ENCODE measurements around the gene CCDC60. TPM values are rescaled to one million over a fixed set of nuclear protein-coding genes. Genes with fewer than 3 reads are reported as not detected.

The CCDC60 gene
- total and polyA plus RNA-seq, 2 experiments from 2014 or later: not detected

- H3K9ac ChIP-seq: no peak overlapping the region
- no peaks in the 10 kb centered on the region for H3K9me3 ChIP-seq (ENCODE audit: low read depth)
- no peak overlapping the region for H3K4me2 ChIP-seq (ENCODE audit: unreplicated experiment)
- no peaks in the 10 kb centered on the region for H3K4me1 ChIP-seq (ENCODE audit: insufficient read depth)
- in situ Hi-C loops (cut with MboI): no loop called here
- TF ChIP-seq EZH2 (IDR thresholded peaks at IDR 0.05; ENCODE audit: insufficient read depth, poor library complexity, severe bottlenecking): no peak
- no peak for TF ChIP-seq EZH2phosphoT487 (IDR thresholded peaks at IDR 0.05; ENCODE audit: insufficient read depth, low read depth)
- WGBS, 2 experiments (ENCODE audit: low coverage in 1 of 2, low lambda C conversion rate in 2 of 2, missing lambda C conversion rate in 2 of 2): 0 to 2% methylated on average over 4 of the region's 4 CpGs
- H3K36me3 ChIP-seq (ENCODE audit: low read depth): no peaks in the 10 kb centered on the region
- no peak overlapping the region for H3K4me3 ChIP-seq
- H3K27ac ChIP-seq: no peak overlapping the region
- H3K79me2 ChIP-seq (ENCODE audit: insufficient read depth): no peaks in the 10 kb centered on the region
- no peaks in the 10 kb centered on the region for H3K27me3 ChIP-seq (replicated peaks; ENCODE audit: insufficient read depth)
- H4K20me1 ChIP-seq (ENCODE audit: insufficient read depth): no peaks in the 10 kb centered on the region
- no peak for DNase-seq
- H2AFZ ChIP-seq: no peak overlapping the region
- H3K9me2 ChIP-seq (ENCODE audit: insufficient read depth): no peaks in the 10 kb centered on the region
- H3F3A ChIP-seq (ENCODE audit: insufficient read depth): no peaks in the 10 kb centered on the region
These were observed 64.8 kb downstream of the CCDC60 start for GRCh38 chr12:119399301-119399700.

- Histone ChIP-seq H3K36me3 (ENCODE audit: low read depth) (no peaks in the 10 kb centered on the region), H3K9me2 (ENCODE audit: insufficient read depth) (no peaks in the 10 kb centered on the region), H2AFZ (no peak overlapping the region), H3K4me2 (ENCODE audit: unreplicated experiment) (no peak overlapping the region), H3K27ac (no peak overlapping the region), H3F3A (ENCODE audit: insufficient read depth) (no peaks in the 10 kb centered on the region), H3K4me1 (ENCODE audit: insufficient read depth) (no peaks in the 10 kb centered on the region), H3K9me3 (ENCODE audit: low read depth) (no peaks in the 10 kb centered on the region), H3K79me2 (ENCODE audit: insufficient read depth) (no peaks in the 10 kb centered on the region), H3K9ac (no peak overlapping the region), H3K4me3 (no peak overlapping the region), H4K20me1 (ENCODE audit: insufficient read depth) (no peaks in the 10 kb centered on the region), H3K27me3 (replicated peaks; ENCODE audit: insufficient read depth) (no peaks in the 10 kb centered on the region)
- in situ Hi-C loops (cut with MboI): loop anchor here (10.0 kb wide), 2 partner anchors 292 to 1002 kb away; no protein-coding TSS in a partner anchor
- DNase-seq: no peak
- no peak for TF ChIP-seq EZH2 (IDR thresholded peaks at IDR 0.05; ENCODE audit: insufficient read depth, poor library complexity, severe bottlenecking)
- WGBS, 2 experiments (ENCODE audit: low coverage in 1 of 2, low lambda C conversion rate in 2 of 2, missing lambda C conversion rate in 2 of 2): 0 to 6% methylated on average over 2 of the region's 2 CpGs
These were observed 71.8 kb downstream of the CCDC60 start for GRCh38 chr12:119406308-119406707.

GRCh38 chr12:119406811-119407210 is 72.3 kb downstream of the CCDC60 start:
- in situ Hi-C loops (cut with MboI): loop anchor here (10.0 kb wide), 2 partner anchors 292 to 1002 kb away; no protein-coding TSS in a partner anchor
- H3F3A ChIP-seq (ENCODE audit: insufficient read depth): no peaks in the 10 kb centered on the region
- 17 to 30% methylated on average over 4 of the region's 4 CpGs for WGBS, 2 experiments (ENCODE audit: low coverage in 1 of 2, low lambda C conversion rate in 2 of 2, missing lambda C conversion rate in 2 of 2)

DNA sequence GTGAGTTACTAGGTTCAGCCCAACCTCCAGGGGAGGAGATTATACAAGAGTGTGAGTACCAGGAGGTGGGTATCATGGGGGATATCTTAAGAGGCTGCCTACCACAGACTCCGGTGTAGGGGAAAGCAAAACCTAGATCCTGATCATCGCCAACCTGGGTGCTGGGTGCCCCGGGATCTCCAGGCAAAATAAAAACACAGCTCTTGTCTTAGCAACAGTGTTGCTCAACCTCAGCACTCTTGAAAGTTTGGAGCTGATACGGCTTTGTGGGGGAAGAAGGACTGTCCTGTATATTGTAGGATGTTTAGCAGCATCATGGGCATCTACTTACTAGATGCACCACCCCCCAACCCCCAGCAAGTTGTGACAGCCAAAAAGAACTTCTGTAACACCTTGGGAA is 74.5 kb downstream of the CCDC60 start:
- Histone ChIP-seq H4K20me1 (ENCODE audit: insufficient read depth) (no peaks in the 10 kb centered on the region), H3K79me2 (ENCODE audit: insufficient read depth) (no peaks in the 10 kb centered on the region), H3K4me2 (ENCODE audit: unreplicated experiment) (no peak overlapping the region), H3K27ac (no peak overlapping the region), H3K4me1 (ENCODE audit: insufficient read depth) (no peaks in the 10 kb centered on the region), H2AFZ (no peak overlapping the region), H3K4me3 (no peak overlapping the region), H3F3A (ENCODE audit: insufficient read depth) (no peaks in the 10 kb centered on the region), H3K36me3 (ENCODE audit: low read depth) (no peaks in the 10 kb centered on the region), H3K9me3 (ENCODE audit: low read depth) (no peaks in the 10 kb centered on the region), H3K27me3 (replicated peaks; ENCODE audit: insufficient read depth) (no peaks in the 10 kb centered on the region), H3K9ac (no peak overlapping the region), H3K9me2 (ENCODE audit: insufficient read depth) (no peaks in the 10 kb centered on the region)
- 37 to 42% methylated on average over 4 of the region's 4 CpGs for WGBS, 2 experiments (ENCODE audit: low coverage in 1 of 2, low lambda C conversion rate in 2 of 2, missing lambda C conversion rate in 2 of 2)
- TF ChIP-seq EZH2phosphoT487 (IDR thresholded peaks at IDR 0.05; ENCODE audit: insufficient read depth, low read depth) (no peak), EZH2 (IDR thresholded peaks at IDR 0.05; ENCODE audit: insufficient read depth, poor library complexity, severe bottlenecking) (no peak)
- in situ Hi-C loops (cut with MboI): loop anchor here (10.0 kb wide), 2 partner anchors 294 to 1004 kb away; no protein-coding TSS in a partner anchor
- DNase-seq: no peak

More at GRCh38 chr12:119406811-119407210, 72.3 kb downstream of the CCDC60 start:
- Histone ChIP-seq H3K4me1 (ENCODE audit: insufficient read depth) (no peaks in the 10 kb centered on the region), H3K4me2 (ENCODE audit: unreplicated experiment) (no peak overlapping the region), H3K79me2 (ENCODE audit: insufficient read depth) (no peaks in the 10 kb centered on the region), H3K4me3 (no peak overlapping the region), H3K9me3 (ENCODE audit: low read depth) (no peaks in the 10 kb centered on the region), H3K27me3 (replicated peaks; ENCODE audit: insufficient read depth) (no peaks in the 10 kb centered on the region), H3K27ac (no peak overlapping the region), H4K20me1 (ENCODE audit: insufficient read depth) (no peaks in the 10 kb centered on the region), H3K36me3 (ENCODE audit: low read depth) (no peaks in the 10 kb centered on the region), H2AFZ (no peak overlapping the region), H3K9ac (no peak overlapping the region), H3K9me2 (ENCODE audit: insufficient read depth) (no peaks in the 10 kb centered on the region)
- no peak for DNase-seq
- TF ChIP-seq EZH2phosphoT487 (IDR thresholded peaks at IDR 0.05; ENCODE audit: insufficient read depth, low read depth): no peak
- TF ChIP-seq EZH2 (IDR thresholded peaks at IDR 0.05; ENCODE audit: insufficient read depth, poor library complexity, severe bottlenecking): no peak

DNA sequence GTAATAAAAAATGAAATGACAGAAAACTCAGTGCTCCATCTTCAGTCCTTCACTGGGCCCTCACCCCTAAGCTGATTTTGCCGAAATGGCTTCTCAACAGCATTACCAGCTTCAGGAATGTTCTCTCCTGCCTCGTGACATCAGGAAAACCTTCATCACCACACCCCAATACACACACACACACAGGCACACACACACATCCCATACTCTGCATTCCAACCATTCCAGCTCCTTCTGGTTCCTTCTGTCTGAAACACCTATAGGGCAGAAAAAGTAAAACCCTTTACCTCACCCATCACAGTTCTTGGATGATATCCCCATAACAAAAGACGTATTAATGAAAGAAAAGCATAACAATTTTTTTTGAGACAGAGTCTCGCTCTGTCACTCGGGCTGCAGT is 75.9 kb downstream of the CCDC60 start:
- no peaks in the 10 kb centered on the region for H3K79me2 ChIP-seq (ENCODE audit: insufficient read depth)
- no peaks in the 10 kb centered on the region for H3K9me3 ChIP-seq (ENCODE audit: low read depth)
- H3K36me3 ChIP-seq (ENCODE audit: low read depth): no peaks in the 10 kb centered on the region
- no peaks in the 10 kb centered on the region for H3K4me1 ChIP-seq (ENCODE audit: insufficient read depth)
- in situ Hi-C loops (cut with MboI): no loop called here
- H2AFZ ChIP-seq: no peak overlapping the region
- H3K4me3 ChIP-seq: no peak overlapping the region
- H3F3A ChIP-seq (ENCODE audit: insufficient read depth): no peaks in the 10 kb centered on the region
- TF ChIP-seq EZH2 (IDR thresholded peaks at IDR 0.05; ENCODE audit: insufficient read depth, poor library complexity, severe bottlenecking) (no peak), EZH2phosphoT487 (IDR thresholded peaks at IDR 0.05; ENCODE audit: insufficient read depth, low read depth) (no peak)
- no peak for DNase-seq
- no peak overlapping the region for H3K9ac ChIP-seq
- no peak overlapping the region for H3K4me2 ChIP-seq (ENCODE audit: unreplicated experiment)
- no peaks in the 10 kb centered on the region for H3K27me3 ChIP-seq (replicated peaks; ENCODE audit: insufficient read depth)
- H3K9me2 ChIP-seq (ENCODE audit: insufficient read depth): no peaks in the 10 kb centered on the region
- H4K20me1 ChIP-seq (ENCODE audit: insufficient read depth): no peaks in the 10 kb centered on the region
- 39 to 40% methylated on average over 5 of the region's 5 CpGs for WGBS, 2 experiments (ENCODE audit: low coverage in 1 of 2, low lambda C conversion rate in 2 of 2, missing lambda C conversion rate in 2 of 2)
- H3K27ac ChIP-seq: no peak overlapping the region

Data from GM23248 (cell line).